Osteoblast (primary cell): Measurements from ENCODE around the gene MYMK. TPM values are rescaled to one million over a fixed set of nuclear protein-coding genes. Genes with fewer than 3 reads are reported as not detected.

Experiments
- DNase-seq: peaks from one replicate; pipeline ENCODE4 v3.0.0; 2011; ENCODE audit warnings: low spot score, mixed read lengths; ENCODE audit not compliant: insufficient read length; ENCODE audit errors: missing footprints
- H2AFZ ChIP-seq: 2 replicates; pipeline ENCODE4 v1.6.0; 2011; ENCODE audit warnings: mild to moderate bottlenecking, low read length
- H3K27ac ChIP-seq: 2 replicates; pipeline ENCODE4 v1.5.1; 2011; ENCODE audit warnings: mild to moderate bottlenecking, low read depth, low read length, moderate library complexity
- H3K27me3 ChIP-seq: 2 replicates; pipeline ENCODE4 v1.6.0; 2012; ENCODE audit warnings: mild to moderate bottlenecking, control low read depth, inconsistent platforms, low read length, moderate library complexity; ENCODE audit not compliant: insufficient read depth
- H3K36me3 ChIP-seq: 2 replicates; pipeline ENCODE4 v1.5.1; 2011; ENCODE audit warnings: mild to moderate bottlenecking, low read length, control low read depth, moderate library complexity; ENCODE audit not compliant: insufficient read depth
- H3K4me1 ChIP-seq: 2 replicates; pipeline ENCODE4 v1.5.1; 2011; ENCODE audit warnings: mild to moderate bottlenecking, low read length, control low read depth, moderate library complexity; ENCODE audit not compliant: insufficient read depth
- H3K4me2 ChIP-seq: 2 replicates; pipeline ENCODE4 v1.6.0; 2011; ENCODE audit warnings: mild to moderate bottlenecking, low read length; ENCODE audit not compliant: insufficient read depth
- H3K4me3 ChIP-seq: fragments of 200-600 bp; sonication (generic); 3 replicates; pipeline ENCODE4 v1.5.1; 2012; ENCODE audit warnings: mild to moderate bottlenecking, low read length, inconsistent platforms; ENCODE audit not compliant: insufficient read depth
- H3K79me2 ChIP-seq: 2 replicates; pipeline ENCODE4 v1.6.0; 2012; ENCODE audit warnings: mild to moderate bottlenecking, low read length, control low read depth, inconsistent platforms; ENCODE audit not compliant: insufficient read depth
- H3K9me3 ChIP-seq: 2 replicates; pipeline ENCODE4 v1.5.1; 2011; ENCODE audit warnings: low read depth, low read length, control low read depth
- H4K20me1 ChIP-seq: 2 replicates; pipeline ENCODE4 v1.6.0; 2012; ENCODE audit warnings: mild to moderate bottlenecking, low read length, control low read depth; ENCODE audit not compliant: insufficient read depth
- CTCF ChIP-seq: IDR thresholded peaks from 2 replicates; pipeline ENCODE4 v1.5.1; 2011; ENCODE audit warnings: mild to moderate bottlenecking, low read depth, low read length, moderate library complexity; ENCODE audit errors: extremely low read depth
- total RNA-seq: library from RNA; depleted of rRNA; stranded (reverse); fragments of >200 nt; gene quantifications from 2 replicates; pipeline ENCODE4 v1.2.3, GENCODE V29; 2012

Gene MYMK
- total RNA-seq, 1 donor, result not detected

GRCh38 chr9:133476941-133477340 is 47.8 kb downstream of the MYMK start:
- H3K4me1 ChIP-seq, result peaks cover 13% of the 10 kb centered on the region
- DNase-seq, result no peak
- H4K20me1 ChIP-seq, result peaks cover 2% of the 10 kb centered on the region
- no peak overlapping the region for H3K4me3 ChIP-seq
- H3K27me3 ChIP-seq, result no peaks in the 10 kb centered on the region
- H2AFZ ChIP-seq, result no peak overlapping the region
- H3K27ac ChIP-seq, result no peak overlapping the region
- H3K36me3 ChIP-seq, result peaks cover 5% of the 10 kb centered on the region
- H3K9me3 ChIP-seq, result no peaks in the 10 kb centered on the region
- H3K79me2 ChIP-seq, result peaks cover 11% of the 10 kb centered on the region
- H3K4me2 ChIP-seq, result no peak overlapping the region
- TF ChIP-seq CTCF, result no peak

GRCh38 chr9:133476036-133476931 is 48.5 kb downstream of the MYMK start:
- no peak overlapping the region for H3K4me2 ChIP-seq
- H3K4me1 ChIP-seq, result peaks cover 13% of the 10 kb centered on the region
- H2AFZ ChIP-seq, result no peak overlapping the region
- no peaks in the 10 kb centered on the region for H3K9me3 ChIP-seq
- no peak overlapping the region for H3K4me3 ChIP-seq
- peaks cover 11% of the 10 kb centered on the region for H3K79me2 ChIP-seq
- DNase-seq, result no peak
- TF ChIP-seq CTCF, result no peak
- peaks cover 2% of the 10 kb centered on the region for H4K20me1 ChIP-seq
- H3K36me3 ChIP-seq, result peaks cover 5% of the 10 kb centered on the region
- H3K27me3 ChIP-seq, result no peaks in the 10 kb centered on the region
- H3K27ac ChIP-seq, result no peak overlapping the region

GRCh38 chr9:133475292-133476012 is 49.3 kb downstream of the MYMK start:
- Histone ChIP-seq H3K4me3 (no peak overlapping the region), H3K4me1 (peaks cover 13% of the 10 kb centered on the region), H3K36me3 (peaks cover 5% of the 10 kb centered on the region), H3K27ac (no peak overlapping the region), H3K4me2 (no peak overlapping the region), H3K27me3 (no peaks in the 10 kb centered on the region), H4K20me1 (peaks cover 2% of the 10 kb centered on the region), H2AFZ (no peak overlapping the region), H3K79me2 (peaks cover 11% of the 10 kb centered on the region), H3K9me3 (no peaks in the 10 kb centered on the region)
- DNase-seq, result no peak
- no peak for TF ChIP-seq CTCF

GRCh38 chr9:133474853-133475252 is 49.9 kb downstream of the MYMK start:
- no peaks in the 10 kb centered on the region for H3K9me3 ChIP-seq
- no peak overlapping the region for H2AFZ ChIP-seq
- H3K27me3 ChIP-seq, result no peaks in the 10 kb centered on the region
- H3K27ac ChIP-seq, result no peak overlapping the region
- H3K79me2 ChIP-seq, result peaks cover 11% of the 10 kb centered on the region
- no peak for TF ChIP-seq CTCF
- H3K4me1 ChIP-seq, result peaks cover 13% of the 10 kb centered on the region
- H3K36me3 ChIP-seq, result peaks cover 5% of the 10 kb centered on the region
- H3K4me2 ChIP-seq, result no peak overlapping the region
- peaks cover 2% of the 10 kb centered on the region for H4K20me1 ChIP-seq
- no peak overlapping the region for H3K4me3 ChIP-seq
- DNase-seq, result no peak
